ENCODE results near the gene TM9SF2. TPM values are rescaled to one million over a fixed set of nuclear protein-coding genes. Genes with fewer than 3 reads are reported as not detected.

The TM9SF2 gene
- total and polyA plus RNA-seq, 11 donors: 22.4 to 84.3 (median 68.2) TPM

DNA sequence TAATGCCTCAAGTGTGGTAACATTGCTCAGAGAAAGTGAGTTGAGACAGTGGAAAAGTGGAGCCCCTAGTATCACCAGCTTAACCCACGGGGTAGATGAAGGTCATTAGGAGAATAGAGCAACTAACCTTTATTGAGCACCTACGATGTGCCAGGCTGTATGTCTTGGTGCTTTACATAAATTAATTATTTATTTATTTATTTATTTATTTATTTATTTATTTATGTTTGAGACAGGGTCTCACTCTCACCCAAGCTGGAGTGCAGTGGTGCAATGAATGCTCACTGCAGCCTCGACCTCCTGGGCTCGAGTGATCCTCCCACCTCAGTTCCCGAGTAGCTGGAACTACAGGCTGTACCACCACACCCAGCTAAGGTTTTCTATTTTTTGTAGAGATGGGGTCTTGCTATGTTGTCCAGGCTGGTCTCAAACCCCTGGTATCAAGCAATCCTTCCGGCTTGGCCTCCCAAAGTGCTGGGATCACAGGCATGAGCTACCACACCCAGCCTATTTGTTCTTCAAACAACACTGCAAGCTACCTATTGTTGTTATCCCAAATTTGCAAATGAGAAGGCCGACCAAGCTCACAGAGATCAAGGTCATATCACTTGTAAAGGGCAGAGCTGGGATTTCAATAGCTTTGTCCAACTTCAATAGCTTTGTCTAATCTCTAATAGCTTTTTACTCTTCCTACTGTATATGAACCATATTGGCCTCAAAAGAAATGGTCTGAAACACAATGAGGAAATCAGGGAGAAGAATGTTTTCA is 79.4 kb downstream of the TM9SF2 start:
- Histone ChIP-seq H3K27ac (no peak overlapping the region), H3K4me3 (no peak overlapping the region), H3K27me3 (peaks cover 0 to 3% (median 0%) of the 10 kb centered on the region in 9 donors), H3K4me1 (peaks cover 0 to 6% (median 0%) of the 10 kb centered on the region in 12 donors), H3K36me3 (no peaks in the 10 kb centered on the region), H3K9me3 (no peaks in the 10 kb centered on the region)
- DNase-seq (no peak), ATAC-seq (no peak)
- intact Hi-C loops (cut with DNase I): no loop called here
- no peak for TF ChIP-seq POLR2A (IDR thresholded peaks at IDR 0.05)
- whole genome bisulfite sequencing, 4 donors: 87 to 94% (median 94%) methylated on average over 7 of the region's 7 CpGs

DNA sequence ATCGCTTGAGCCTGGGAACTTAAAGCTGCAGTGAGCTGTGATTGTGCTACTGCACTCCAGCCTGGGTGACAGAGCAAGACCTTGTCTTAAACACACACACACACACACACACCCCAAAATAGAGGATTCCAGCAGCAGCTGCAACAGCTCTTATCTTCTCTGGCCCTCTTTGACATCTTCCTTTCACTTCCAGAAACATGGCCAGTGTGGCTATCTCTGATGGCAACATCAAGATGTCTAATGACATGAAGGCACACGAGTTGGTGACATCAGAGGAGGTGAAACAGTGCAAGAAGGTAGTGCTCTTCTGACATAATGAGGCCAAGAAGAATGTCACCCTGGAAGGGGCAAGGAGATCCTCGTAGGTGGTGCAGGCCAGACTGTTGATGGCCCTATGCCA is 81.2 kb downstream of the TM9SF2 start:
- intact Hi-C loops (cut with DNase I): no loop called here
- TF ChIP-seq, protein P1, sequence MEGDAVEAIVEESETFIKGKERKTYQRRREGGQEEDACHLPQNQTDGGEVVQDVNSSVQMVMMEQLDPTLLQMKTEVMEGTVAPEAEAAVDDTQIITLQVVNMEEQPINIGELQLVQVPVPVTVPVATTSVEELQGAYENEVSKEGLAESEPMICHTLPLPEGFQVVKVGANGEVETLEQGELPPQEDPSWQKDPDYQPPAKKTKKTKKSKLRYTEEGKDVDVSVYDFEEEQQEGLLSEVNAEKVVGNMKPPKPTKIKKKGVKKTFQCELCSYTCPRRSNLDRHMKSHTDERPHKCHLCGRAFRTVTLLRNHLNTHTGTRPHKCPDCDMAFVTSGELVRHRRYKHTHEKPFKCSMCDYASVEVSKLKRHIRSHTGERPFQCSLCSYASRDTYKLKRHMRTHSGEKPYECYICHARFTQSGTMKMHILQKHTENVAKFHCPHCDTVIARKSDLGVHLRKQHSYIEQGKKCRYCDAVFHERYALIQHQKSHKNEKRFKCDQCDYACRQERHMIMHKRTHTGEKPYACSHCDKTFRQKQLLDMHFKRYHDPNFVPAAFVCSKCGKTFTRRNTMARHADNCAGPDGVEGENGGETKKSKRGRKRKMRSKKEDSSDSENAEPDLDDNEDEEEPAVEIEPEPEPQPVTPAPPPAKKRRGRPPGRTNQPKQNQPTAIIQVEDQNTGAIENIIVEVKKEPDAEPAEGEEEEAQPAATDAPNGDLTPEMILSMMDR (IDR thresholded peaks at IDR 0.05): no peak
- TF ChIP-seq POLR2A (IDR thresholded peaks at IDR 0.05): no peak
- 65 to 81% (median 73%) methylated on average over 2 to 3 of the region's 3 CpGs for WGBS, 4 donors
- Histone ChIP-seq H3K27ac (no peak overlapping the region), H3K4me1 (peaks cover 0 to 6% (median 0%) of the 10 kb centered on the region in 12 donors), H3K4me3 (no peak overlapping the region), H3K27me3 (peaks cover 0 to 3% (median 0%) of the 10 kb centered on the region in 9 donors), H3K36me3 (no peaks in the 10 kb centered on the region), H3K9me3 (no peaks in the 10 kb centered on the region)
- ATAC-seq (no peak), DNase-seq (no peak)

DNA sequence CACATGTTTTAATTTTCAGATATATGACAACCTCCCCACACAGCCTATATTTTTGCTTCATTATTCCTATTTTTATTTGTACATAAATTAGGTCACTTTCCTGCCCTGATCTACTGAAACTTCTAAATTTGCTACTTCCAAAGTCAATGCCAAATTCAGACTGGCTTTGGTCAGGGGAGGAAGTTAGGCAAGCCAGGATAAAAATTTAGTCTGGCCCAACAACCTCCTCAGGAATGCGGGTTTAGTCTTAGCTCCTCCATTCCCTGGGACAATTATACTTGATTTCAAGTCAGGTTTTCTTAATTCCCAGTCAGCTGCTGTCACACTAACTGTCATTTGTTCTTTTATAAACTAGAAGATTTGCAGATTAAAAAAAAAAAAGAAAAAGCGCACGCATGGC is 84.3 kb downstream of the TM9SF2 start:
- 60 to 77% (median 73%) methylated on average over 3 of the region's 3 CpGs for WGBS, 4 donors
- no peak for ATAC-seq

DNA sequence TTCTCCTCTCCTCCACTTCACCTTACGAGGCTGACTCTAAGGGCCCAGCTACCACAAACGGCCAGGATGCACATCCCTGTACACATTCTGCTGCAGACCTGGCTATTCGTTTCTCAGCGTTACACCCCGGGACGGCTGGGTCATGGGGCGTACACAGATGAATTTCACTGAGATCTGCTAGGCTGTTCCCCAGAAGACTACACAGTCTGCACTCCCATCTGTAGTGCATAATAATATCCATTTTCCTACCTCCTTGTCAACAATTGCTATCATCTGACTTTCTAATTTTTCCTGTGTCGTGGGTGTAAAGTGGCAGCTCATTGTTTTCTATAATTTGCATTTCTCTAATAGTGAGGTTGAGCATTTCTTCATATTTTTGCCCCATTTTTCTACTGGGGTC is 85.7 kb downstream of the TM9SF2 start:
- H3K27me3 ChIP-seq: no peaks in the 10 kb centered on the region
- H3K9me3 ChIP-seq: no peaks in the 10 kb centered on the region
- ATAC-seq: no peak
- peaks cover 0 to 17% (median 7%) of the 10 kb centered on the region in 12 donors for H3K4me1 ChIP-seq
- no peak overlapping the region for H3K27ac ChIP-seq
- no peaks in the 10 kb centered on the region for H3K36me3 ChIP-seq
- no peak for DNase-seq
- 86 to 90% (median 89%) methylated on average over 8 of the region's 8 CpGs for WGBS, 4 donors
- TF ChIP-seq, protein P1 (IDR thresholded peaks at IDR 0.05): no peak
- TF ChIP-seq POLR2A (IDR thresholded peaks at IDR 0.05): no peak
- intact Hi-C loops (cut with DNase I): no loop called here
- no peak overlapping the region for H3K4me3 ChIP-seq

More for the DNA sequence above, 84.3 kb downstream of the TM9SF2 start:
- Histone ChIP-seq H3K36me3 (no peaks in the 10 kb centered on the region), H3K4me3 (no peak overlapping the region), H3K9me3 (no peaks in the 10 kb centered on the region), H3K27me3 (peaks cover 0 to 3% (median 0%) of the 10 kb centered on the region in 9 donors), H3K27ac (no peak overlapping the region), H3K4me1 (peaks cover 0 to 16% (median 5%) of the 10 kb centered on the region in 12 donors)
- no peak for DNase-seq
- TF ChIP-seq, protein P1 (IDR thresholded peaks at IDR 0.05): no peak
- TF ChIP-seq POLR2A (IDR thresholded peaks at IDR 0.05): no peak
- intact Hi-C loops (cut with DNase I): no loop called here

Data from heart left ventricle (tissue), 16 donors.